Liver (tissue), 9 donors: ENCODE measurements around the gene SIGLEC6. TPM values are rescaled to one million over a fixed set of nuclear protein-coding genes. Genes with fewer than 3 reads are reported as not detected.

ENCODE experiments used
- DNase-seq: peaks from one replicate; pipeline ENCODE4 v3.0.0-alpha.2; 2017; ENCODE audit warnings: low spot score
- H3K27ac ChIP-seq, 2 donors: one replicate each; pipeline ENCODE4 v1.7.0; 2013; ENCODE audit warnings: inconsistent platforms in 2 of 2, low read length in 2 of 2, control low read depth in 1 of 2, low read depth in 1 of 2, mild to moderate bottlenecking in 1 of 2
- H3K27me3 ChIP-seq, 4 donors: one replicate each; pipeline versions ENCODE4 v1.6.1 to v1.7.0; 2013; ENCODE audit warnings: low read length in 3 of 4, inconsistent platforms in 1 of 4, mild to moderate bottlenecking in 1 of 4, moderate library complexity in 1 of 4; ENCODE audit not compliant: control insufficient read depth in 4 of 4, insufficient read depth in 4 of 4
- H3K36me3 ChIP-seq, 4 donors: one replicate each; pipeline versions ENCODE4 v1.6.1 to v1.7.0; 2013; ENCODE audit warnings: low read length in 3 of 4, mild to moderate bottlenecking in 3 of 4, low read depth in 1 of 4, moderate library complexity in 1 of 4; ENCODE audit not compliant: control insufficient read depth in 4 of 4, insufficient read depth in 3 of 4
- H3K4me1 ChIP-seq, 4 donors: one replicate each; pipeline versions ENCODE4 v1.6.1 to v1.7.0; 2013; ENCODE audit warnings: low read length in 3 of 4, mild to moderate bottlenecking in 3 of 4, moderate library complexity in 1 of 4; ENCODE audit not compliant: control insufficient read depth in 4 of 4, insufficient read depth in 4 of 4
- H3K4me3 ChIP-seq, 3 donors: one replicate each; pipeline versions ENCODE4 v1.6.1 to v1.7.0; 2013; ENCODE audit warnings: low read length in 3 of 3, control low read depth in 1 of 3, low read depth in 1 of 3, mild to moderate bottlenecking in 1 of 3
- H3K9ac ChIP-seq, 2 donors: one replicate each; pipeline ENCODE4 v1.7.0; 2013; ENCODE audit warnings: low read length in 2 of 2, mild to moderate bottlenecking in 2 of 2, moderate library complexity in 2 of 2, control low read depth in 1 of 2, low read depth in 1 of 2
- H3K9me3 ChIP-seq, 4 donors: one replicate each; pipeline versions ENCODE4 v1.6.1 to v1.7.0; 2013; ENCODE audit warnings: low read length in 3 of 4; ENCODE audit not compliant: control insufficient read depth in 4 of 4
- ATF3 ChIP-seq: IDR thresholded peaks from 2 replicates; pipeline ENCODE4 v1.6.1; 2016; ENCODE audit warnings: antibody characterized with exemption
- CTCF ChIP-seq: fragments of 150-350 bp; IDR thresholded peaks from 2 replicates; pipeline ENCODE4 v1.5.1; 2017; ENCODE audit warnings: improper control_type of control experiment, low read depth, low read length; ENCODE audit not compliant: missing input control
- EGR1 ChIP-seq, 2 donors: IDR thresholded peaks; 2 replicates each; pipeline ENCODE4 v1.6.1; 2016 to 2018; ENCODE audit warnings: antibody characterized with exemption in 2 of 2, low read depth in 2 of 2
- FOXA1 ChIP-seq: IDR thresholded peaks from 2 replicates; pipeline ENCODE4 v1.6.1; 2016; ENCODE audit warnings: antibody characterized with exemption
- FOXA2 ChIP-seq: IDR thresholded peaks from 2 replicates; pipeline ENCODE4 v1.6.1; 2016; ENCODE audit warnings: antibody characterized with exemption
- GABPA ChIP-seq, 2 donors: IDR thresholded peaks in 1 of 2; conservative IDR thresholded peaks in 1 of 2; 2 replicates each; pipeline ENCODE4 v1.6.1; 2016; ENCODE audit warnings: antibody characterized with exemption in 2 of 2, mild to moderate bottlenecking in 1 of 2, moderate library complexity in 1 of 2
- HNF4A ChIP-seq, 2 donors: conservative IDR thresholded peaks; 2 replicates each; pipeline ENCODE4 v1.6.1; 2016; ENCODE audit warnings: antibody characterized with exemption in 2 of 2, mild to moderate bottlenecking in 2 of 2
- HNF4G ChIP-seq: IDR thresholded peaks from 2 replicates; pipeline ENCODE4 v1.6.1; 2016; ENCODE audit warnings: antibody characterized with exemption
- JUND ChIP-seq, 2 donors: IDR thresholded peaks; 2 replicates each; pipeline ENCODE4 v1.6.1; 2016; ENCODE audit warnings: antibody characterized with exemption in 2 of 2
- MAX ChIP-seq: IDR thresholded peaks from 2 replicates; pipeline ENCODE4 v1.6.1; 2016; ENCODE audit warnings: antibody characterized with exemption
- RAD21 ChIP-seq, 2 donors: IDR thresholded peaks; 2 replicates each; pipeline ENCODE4 v1.6.1; 2016; ENCODE audit warnings: antibody characterized with exemption in 2 of 2, mild to moderate bottlenecking in 2 of 2
- REST ChIP-seq: IDR thresholded peaks from 2 replicates; pipeline ENCODE4 v1.6.1; 2016; ENCODE audit warnings: antibody characterized with exemption, mild to moderate bottlenecking
- RXRA ChIP-seq, 2 donors: IDR thresholded peaks; 2 replicates each; pipeline ENCODE4 v1.6.1; 2017 to 2018; ENCODE audit warnings: antibody characterized with exemption in 2 of 2, mild to moderate bottlenecking in 1 of 2
- SP1 ChIP-seq: IDR thresholded peaks from 2 replicates; pipeline ENCODE4 v1.6.1; 2018; ENCODE audit warnings: antibody characterized with exemption, mild to moderate bottlenecking
- TAF1 ChIP-seq: conservative IDR thresholded peaks from 2 replicates; pipeline ENCODE4 v1.6.1; 2016; ENCODE audit warnings: antibody characterized with exemption, mild to moderate bottlenecking
- YY1 ChIP-seq: IDR thresholded peaks from 2 replicates; pipeline ENCODE4 v1.6.1; 2016; ENCODE audit warnings: antibody characterized with exemption, mild to moderate bottlenecking
- ZBTB33 ChIP-seq: IDR thresholded peaks from 2 replicates; pipeline ENCODE4 v1.6.1; 2016; ENCODE audit warnings: antibody characterized with exemption
- WGBS: extraction: QIAGEN DNeasy Blood & Tissue Kit; methylation state at CpG from one replicate; pipeline ENCODE4 v1.1.7; 2013; 5-methylcytosine and 5-hydroxymethylcytosine counted together
- polyA plus RNA-seq, 2 donors: library from polyadenylated mRNA; stranded (reverse) in 1 of 2; unstranded in 1 of 2; fragments of 200-250 nt in 1 of 2; fragments of >200 nt in 1 of 2; fragmentation: Nextera tagmentation in 1 of 2; extraction: Ambion mirVana in 1 of 2; gene quantifications; one replicate each; pipeline versions ENCODE4 v1.2.1 to v1.2.3, GENCODE V29; 2013 to 2015
- total RNA-seq, 2 donors: library from RNA; depleted of rRNA; stranded (reverse); fragments of >200 nt; gene quantifications; one replicate each; pipeline ENCODE4 v1.2.3, GENCODE V29; 2014
- donor health status: healthy.
- donor health status: healthy.
- donor health status: healthy.
- donor health status: healthy.
- donor health status: healthy.

SIGLEC6 gene
- total and polyA plus RNA-seq, 4 donors, result 0.08 to 0.47 (median 0.08) TPM; not detected in 1

GRCh38 chr19:51513968-51514367 is 17.5 kb downstream of the SIGLEC6 start:
- DNase-seq, result no peak
- Histone ChIP-seq H3K9me3 (peaks cover 0 to 5% (median 0%) of the 10 kb centered on the region in 4 donors), H3K4me3 (no peak overlapping the region), H3K27ac (no peak overlapping the region), H3K4me1 (no peaks in the 10 kb centered on the region), H3K9ac (no peak overlapping the region), H3K36me3 (no peaks in the 10 kb centered on the region), H3K27me3 (peaks cover 0 to 2% (median 0%) of the 10 kb centered on the region in 4 donors)
- TF ChIP-seq HNF4G (no peak), JUND (IDR thresholded peaks at IDR 0.05) (no peak), YY1 (no peak), GABPA (IDR thresholded peaks at IDR 0.05 in 1 of 2, conservative IDR thresholded peaks at IDR 0.05 in 1 of 2) (no peak), ATF3 (no peak), ZBTB33 (no peak), MAX (no peak), SP1 (no peak), RAD21 (IDR thresholded peaks at IDR 0.05) (no peak), RXRA (IDR thresholded peaks at IDR 0.05) (no peak), HNF4A (conservative IDR thresholded peaks at IDR 0.05) (no peak), REST (no peak), CTCF (no peak), EGR1 (IDR thresholded peaks at IDR 0.05; ENCODE audit: low read depth in 2 of 2) (no peak), FOXA2 (no peak), TAF1 (no peak), FOXA1 (no peak)
- 28% methylated on average over 2 of the region's 2 CpGs for WGBS

- no peak overlapping the region for H3K4me3 ChIP-seq
- TF ChIP-seq REST, result no peak
- no peak for TF ChIP-seq YY1
- no peak for TF ChIP-seq FOXA2
- TF ChIP-seq JUND (IDR thresholded peaks at IDR 0.05), result no peak
- TF ChIP-seq RAD21 (IDR thresholded peaks at IDR 0.05), result no peak
- TF ChIP-seq SP1, result no peak
- no peak for TF ChIP-seq GABPA (IDR thresholded peaks at IDR 0.05 in 1 of 2, conservative IDR thresholded peaks at IDR 0.05 in 1 of 2)
- no peak for TF ChIP-seq CTCF
- no peak for TF ChIP-seq FOXA1
- TF ChIP-seq HNF4G, result no peak
- no peak for TF ChIP-seq HNF4A (conservative IDR thresholded peaks at IDR 0.05)
- no peak overlapping the region for H3K9ac ChIP-seq
- WGBS, result 17% methylated on average over 6 of the region's 6 CpGs
- no peaks in the 10 kb centered on the region for H3K9me3 ChIP-seq
- H3K36me3 ChIP-seq, result no peaks in the 10 kb centered on the region
- no peak overlapping the region for H3K27ac ChIP-seq
- peak; percentile 52 for DNase-seq
- peaks cover 0 to 2% (median 0%) of the 10 kb centered on the region in 4 donors for H3K27me3 ChIP-seq
- H3K4me1 ChIP-seq, result no peaks in the 10 kb centered on the region
Observed at GRCh38 chr19:51511353-51511752, 20.1 kb downstream of the SIGLEC6 start.
